ENCODE results near the gene UBALD2. TPM values are rescaled to one million over a fixed set of nuclear protein-coding genes. Genes with fewer than 3 reads are reported as not detected.

The UBALD2 gene
- polyA plus RNA-seq, 2 of the 4 experiments (the other 2 are of a cell fraction): 12.8 to 21.5 TPM

DNA sequence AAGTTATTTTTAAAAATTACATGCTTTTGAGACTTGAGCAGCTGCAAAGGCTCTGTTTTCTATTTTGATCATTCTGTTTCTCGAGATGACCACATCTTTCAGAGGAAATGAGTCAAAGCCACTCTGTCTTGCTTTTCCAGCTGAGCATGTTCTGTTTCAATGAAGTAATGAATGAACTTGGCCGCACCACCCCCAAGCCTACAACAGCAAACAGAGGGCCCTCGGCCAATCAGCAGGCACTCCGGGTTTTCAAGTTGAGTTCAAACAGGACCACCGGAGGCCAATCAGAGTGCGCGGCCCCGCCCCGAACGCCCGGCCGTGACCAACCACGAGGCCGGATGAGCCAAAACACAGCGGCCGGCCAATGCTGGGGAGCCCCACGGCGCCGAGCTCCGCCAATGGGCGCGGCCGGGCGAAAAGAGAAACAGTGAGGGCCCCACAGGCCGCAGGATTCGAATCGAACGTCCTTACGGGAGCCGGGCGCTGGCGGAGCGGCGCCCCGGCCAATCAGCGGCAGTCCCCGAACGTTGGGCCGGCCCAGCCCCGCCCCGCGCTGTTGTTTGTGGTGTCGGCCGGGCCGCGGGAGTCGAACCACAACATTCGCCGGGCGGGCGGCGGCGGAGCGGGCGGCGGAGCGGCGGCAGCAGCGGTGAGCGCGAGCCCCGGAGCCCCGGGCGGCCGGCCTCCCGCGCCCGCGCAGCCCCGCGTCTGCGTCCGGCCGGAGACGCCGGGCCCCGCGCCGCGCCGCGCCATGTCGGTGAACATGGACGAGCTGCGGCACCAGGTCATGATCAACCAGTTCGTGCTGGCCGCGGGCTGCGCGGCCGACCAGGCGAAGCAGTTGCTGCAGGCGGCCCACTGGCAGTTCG is at the start of gene UBALD2 (continued):
- no peak for TF ChIP-seq KDM1A (IDR thresholded peaks at IDR 0.05; ENCODE audit: low read depth)
- TF ChIP-seq CBX8 (IDR thresholded peaks at IDR 0.05): no peak
- peak; percentile 98 for TF ChIP-seq ATOH8 (CRISPR knock-in tag; IDR thresholded peaks at IDR 0.05; ENCODE audit: low read depth)
- peak in 1 of 2 experiments; percentile 15; a peak in 1 of 5 replicates for TF ChIP-seq JUN (IDR thresholded peaks at IDR 0.05)
- TF ChIP-seq, protein P1, sequence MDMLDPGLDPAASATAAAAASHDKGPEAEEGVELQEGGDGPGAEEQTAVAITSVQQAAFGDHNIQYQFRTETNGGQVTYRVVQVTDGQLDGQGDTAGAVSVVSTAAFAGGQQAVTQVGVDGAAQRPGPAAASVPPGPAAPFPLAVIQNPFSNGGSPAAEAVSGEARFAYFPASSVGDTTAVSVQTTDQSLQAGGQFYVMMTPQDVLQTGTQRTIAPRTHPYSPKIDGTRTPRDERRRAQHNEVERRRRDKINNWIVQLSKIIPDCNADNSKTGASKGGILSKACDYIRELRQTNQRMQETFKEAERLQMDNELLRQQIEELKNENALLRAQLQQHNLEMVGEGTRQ (IDR thresholded peaks at IDR 0.05): peak; percentile 52
- no peak for TF ChIP-seq BHLHE40 (IDR thresholded peaks at IDR 0.05; ENCODE audit: low read depth, low read length)
- TF ChIP-seq POLR2A (IDR thresholded peaks at IDR 0.05; ENCODE audit: low read length): peak; percentile 21; the same call in 1 of the 2 replicates
- peak; percentile 98 for TF ChIP-seq FOXS1 (CRISPR knock-in tag; IDR thresholded peaks at IDR 0.05)
- no peak for TF ChIP-seq PHF8 (IDR thresholded peaks at IDR 0.05; ENCODE audit: borderline replicate concordance, low read depth)
- 0 out of 2 replicates have a peak, but pooled peaks have one; percentile 69 for TF ChIP-seq HEYL (CRISPR knock-in tag; IDR thresholded peaks at IDR 0.05)
- TF ChIP-seq, protein P2, sequence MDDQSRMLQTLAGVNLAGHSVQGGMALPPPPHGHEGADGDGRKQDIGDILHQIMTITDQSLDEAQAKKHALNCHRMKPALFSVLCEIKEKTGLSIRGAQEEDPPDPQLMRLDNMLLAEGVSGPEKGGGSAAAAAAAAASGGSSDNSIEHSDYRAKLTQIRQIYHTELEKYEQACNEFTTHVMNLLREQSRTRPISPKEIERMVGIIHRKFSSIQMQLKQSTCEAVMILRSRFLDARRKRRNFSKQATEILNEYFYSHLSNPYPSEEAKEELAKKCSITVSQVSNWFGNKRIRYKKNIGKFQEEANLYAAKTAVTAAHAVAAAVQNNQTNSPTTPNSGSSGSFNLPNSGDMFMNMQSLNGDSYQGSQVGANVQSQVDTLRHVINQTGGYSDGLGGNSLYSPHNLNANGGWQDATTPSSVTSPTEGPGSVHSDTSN (IDR thresholded peaks at IDR 0.05): peak; percentile 85
- no peak for TF ChIP-seq HMGXB4 (CRISPR knock-in tag; IDR thresholded peaks at IDR 0.05; ENCODE audit: borderline replicate concordance)
- TF ChIP-seq MAFK (IDR thresholded peaks at IDR 0.05; ENCODE audit: partially characterized antibody): no peak
- TF ChIP-seq, protein P3, sequence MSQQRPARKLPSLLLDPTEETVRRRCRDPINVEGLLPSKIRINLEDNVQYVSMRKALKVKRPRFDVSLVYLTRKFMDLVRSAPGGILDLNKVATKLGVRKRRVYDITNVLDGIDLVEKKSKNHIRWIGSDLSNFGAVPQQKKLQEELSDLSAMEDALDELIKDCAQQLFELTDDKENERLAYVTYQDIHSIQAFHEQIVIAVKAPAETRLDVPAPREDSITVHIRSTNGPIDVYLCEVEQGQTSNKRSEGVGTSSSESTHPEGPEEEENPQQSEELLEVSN (IDR thresholded peaks at IDR 0.05; ENCODE audit: borderline replicate concordance, low read depth): no peak
- TF ChIP-seq CTCF (IDR thresholded peaks at IDR 0.05): no peak
- TF ChIP-seq HDAC2 (IDR thresholded peaks at IDR 0.05): no peak
- no peak for TF ChIP-seq NFE2L2 (conservative IDR thresholded peaks at IDR 0.05; ENCODE audit: low read length)
- no peak for TF ChIP-seq RARB (CRISPR knock-in tag; IDR thresholded peaks at IDR 0.05)
- TF ChIP-seq EP300 (IDR thresholded peaks at IDR 0.05): no peak
- TF ChIP-seq, protein P4, sequence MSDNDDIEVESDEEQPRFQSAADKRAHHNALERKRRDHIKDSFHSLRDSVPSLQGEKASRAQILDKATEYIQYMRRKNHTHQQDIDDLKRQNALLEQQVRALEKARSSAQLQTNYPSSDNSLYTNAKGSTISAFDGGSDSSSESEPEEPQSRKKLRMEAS (IDR thresholded peaks at IDR 0.05): peak; percentile 75
- no peak for TF ChIP-seq ZFP36 (IDR thresholded peaks at IDR 0.05; ENCODE audit: borderline replicate concordance, partially characterized antibody)
- TF ChIP-seq MAZ (IDR thresholded peaks at IDR 0.05; ENCODE audit: borderline replicate concordance, low read depth, low read length): no peak
